ENCODE results near the gene DERL3. TPM values are rescaled to one million over a fixed set of nuclear protein-coding genes. Genes with fewer than 3 reads are reported as not detected.
A peak's percentile ranks its signal among the peaks of the same experiment; 100 is the strongest.

Gene DERL3
- total RNA-seq, 1 experiment from 2014 or later, result 12.5 TPM

DNA sequence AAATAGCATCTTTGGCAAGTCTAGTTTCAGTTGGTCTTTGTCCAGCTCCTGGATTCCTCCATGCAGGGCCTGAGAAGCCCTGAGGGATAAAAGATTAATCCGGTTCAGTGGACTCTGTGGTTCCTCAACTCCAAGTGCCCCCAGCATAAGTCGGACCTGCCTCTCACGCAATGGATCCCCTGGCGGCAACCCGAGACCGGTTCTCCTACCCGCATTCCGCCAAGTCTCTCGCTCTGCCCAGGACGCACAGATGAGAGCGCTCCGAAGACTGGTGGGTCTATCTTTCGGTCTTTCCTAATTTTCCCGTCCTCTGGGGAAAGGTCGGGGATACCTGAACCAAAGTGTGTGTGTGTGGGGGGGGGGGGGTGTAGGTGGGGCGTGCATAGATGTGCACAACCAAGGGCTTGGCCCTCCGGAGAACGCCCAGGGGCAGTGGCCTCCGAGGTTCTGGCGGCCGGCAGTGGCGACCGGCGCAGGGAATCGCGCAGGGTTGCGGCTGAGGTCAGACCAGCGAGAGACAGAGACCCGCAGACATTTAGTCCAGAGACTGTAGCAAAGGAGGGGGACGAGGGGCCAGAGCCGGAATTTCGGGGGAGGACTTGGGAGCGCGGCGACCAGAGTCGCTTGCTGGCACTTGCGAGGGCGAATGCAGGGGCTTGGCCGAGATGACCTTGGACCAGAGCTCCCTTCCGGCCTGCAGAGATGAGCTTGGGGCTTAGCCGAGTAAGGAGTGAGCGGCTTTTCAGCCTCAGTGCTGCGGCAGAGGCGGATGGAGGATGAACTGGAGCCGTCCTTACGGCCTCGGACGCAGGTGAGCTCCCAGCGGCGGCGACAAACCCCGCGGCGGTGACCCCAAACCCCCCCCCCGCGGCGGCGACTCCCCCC is 18.2 kb upstream of the DERL3 start (continued):
- TF ChIP-seq RORB (CRISPR knock-in tag; IDR thresholded peaks at IDR 0.05) (no peak), ETV6 (CRISPR knock-in tag; IDR thresholded peaks at IDR 0.05) (no peak), MYBL2 (CRISPR knock-in tag; IDR thresholded peaks at IDR 0.05) (no peak), SMAD3 (CRISPR knock-in tag; IDR thresholded peaks at IDR 0.05; ENCODE audit: borderline replicate concordance) (no peak)

- Mint-ChIP-seq H3K36me3 (no peaks in the 10 kb centered on the region), H3K4me1 (peaks cover 34% of the 10 kb centered on the region), H3K9me3 (no peaks in the 10 kb centered on the region), H3K27me3 (ENCODE audit: low read depth) (peaks cover 7% of the 10 kb centered on the region), H3K27ac (no peak overlapping the region), H3K4me3 (no peak overlapping the region)
- ChIA-PET POLR2A (interaction anchor here (0.5 to 2.9 kb wide), 6 partner anchors 8 to 92 kb away, joined by 3 to 14 read pairs (median 4); partner anchors contain the start of genes CHCHD10 and SLC2A11), CTCF (interaction anchor here (0.6 to 2.8 kb wide), 68 partner anchors 8 to 706 kb away, joined by 3 to 93 read pairs (median 5); partner anchors contain the start of genes C22orf15, CABIN1, CHCHD10 and DERL3)
- DNase-seq (ENCODE audit: low spot score) (no peak), ATAC-seq (no peak)
- TF ChIP-seq, protein P1, sequence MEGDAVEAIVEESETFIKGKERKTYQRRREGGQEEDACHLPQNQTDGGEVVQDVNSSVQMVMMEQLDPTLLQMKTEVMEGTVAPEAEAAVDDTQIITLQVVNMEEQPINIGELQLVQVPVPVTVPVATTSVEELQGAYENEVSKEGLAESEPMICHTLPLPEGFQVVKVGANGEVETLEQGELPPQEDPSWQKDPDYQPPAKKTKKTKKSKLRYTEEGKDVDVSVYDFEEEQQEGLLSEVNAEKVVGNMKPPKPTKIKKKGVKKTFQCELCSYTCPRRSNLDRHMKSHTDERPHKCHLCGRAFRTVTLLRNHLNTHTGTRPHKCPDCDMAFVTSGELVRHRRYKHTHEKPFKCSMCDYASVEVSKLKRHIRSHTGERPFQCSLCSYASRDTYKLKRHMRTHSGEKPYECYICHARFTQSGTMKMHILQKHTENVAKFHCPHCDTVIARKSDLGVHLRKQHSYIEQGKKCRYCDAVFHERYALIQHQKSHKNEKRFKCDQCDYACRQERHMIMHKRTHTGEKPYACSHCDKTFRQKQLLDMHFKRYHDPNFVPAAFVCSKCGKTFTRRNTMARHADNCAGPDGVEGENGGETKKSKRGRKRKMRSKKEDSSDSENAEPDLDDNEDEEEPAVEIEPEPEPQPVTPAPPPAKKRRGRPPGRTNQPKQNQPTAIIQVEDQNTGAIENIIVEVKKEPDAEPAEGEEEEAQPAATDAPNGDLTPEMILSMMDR (IDR thresholded peaks at IDR 0.05), result no peak
- TF ChIP-seq, protein P2, sequence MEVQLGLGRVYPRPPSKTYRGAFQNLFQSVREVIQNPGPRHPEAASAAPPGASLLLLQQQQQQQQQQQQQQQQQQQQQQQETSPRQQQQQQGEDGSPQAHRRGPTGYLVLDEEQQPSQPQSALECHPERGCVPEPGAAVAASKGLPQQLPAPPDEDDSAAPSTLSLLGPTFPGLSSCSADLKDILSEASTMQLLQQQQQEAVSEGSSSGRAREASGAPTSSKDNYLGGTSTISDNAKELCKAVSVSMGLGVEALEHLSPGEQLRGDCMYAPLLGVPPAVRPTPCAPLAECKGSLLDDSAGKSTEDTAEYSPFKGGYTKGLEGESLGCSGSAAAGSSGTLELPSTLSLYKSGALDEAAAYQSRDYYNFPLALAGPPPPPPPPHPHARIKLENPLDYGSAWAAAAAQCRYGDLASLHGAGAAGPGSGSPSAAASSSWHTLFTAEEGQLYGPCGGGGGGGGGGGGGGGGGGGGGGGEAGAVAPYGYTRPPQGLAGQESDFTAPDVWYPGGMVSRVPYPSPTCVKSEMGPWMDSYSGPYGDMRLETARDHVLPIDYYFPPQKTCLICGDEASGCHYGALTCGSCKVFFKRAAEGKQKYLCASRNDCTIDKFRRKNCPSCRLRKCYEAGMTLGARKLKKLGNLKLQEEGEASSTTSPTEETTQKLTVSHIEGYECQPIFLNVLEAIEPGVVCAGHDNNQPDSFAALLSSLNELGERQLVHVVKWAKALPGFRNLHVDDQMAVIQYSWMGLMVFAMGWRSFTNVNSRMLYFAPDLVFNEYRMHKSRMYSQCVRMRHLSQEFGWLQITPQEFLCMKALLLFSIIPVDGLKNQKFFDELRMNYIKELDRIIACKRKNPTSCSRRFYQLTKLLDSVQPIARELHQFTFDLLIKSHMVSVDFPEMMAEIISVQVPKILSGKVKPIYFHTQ (CRISPR knock-in tag; IDR thresholded peaks at IDR 0.05), result no peak
- no peak for TF ChIP-seq SMAD3 (CRISPR knock-in tag; IDR thresholded peaks at IDR 0.05; ENCODE audit: borderline replicate concordance)
- TF ChIP-seq ZNF396 (CRISPR knock-in tag; IDR thresholded peaks at IDR 0.05; ENCODE audit: borderline replicate concordance), result no peak
- TF ChIP-seq, protein P3, sequence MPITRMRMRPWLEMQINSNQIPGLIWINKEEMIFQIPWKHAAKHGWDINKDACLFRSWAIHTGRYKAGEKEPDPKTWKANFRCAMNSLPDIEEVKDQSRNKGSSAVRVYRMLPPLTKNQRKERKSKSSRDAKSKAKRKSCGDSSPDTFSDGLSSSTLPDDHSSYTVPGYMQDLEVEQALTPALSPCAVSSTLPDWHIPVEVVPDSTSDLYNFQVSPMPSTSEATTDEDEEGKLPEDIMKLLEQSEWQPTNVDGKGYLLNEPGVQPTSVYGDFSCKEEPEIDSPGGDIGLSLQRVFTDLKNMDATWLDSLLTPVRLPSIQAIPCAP (CRISPR knock-in tag; IDR thresholded peaks at IDR 0.05), result no peak
These were observed 11.4 kb upstream of the DERL3 start for GRCh38 chr22:23850136-23850611.

- Mint-ChIP-seq H3K27me3 (ENCODE audit: low read depth) (peaks cover 7% of the 10 kb centered on the region), H3K4me1 (peaks cover 37% of the 10 kb centered on the region), H3K36me3 (no peaks in the 10 kb centered on the region), H3K4me3 (no peak overlapping the region), H3K9me3 (no peaks in the 10 kb centered on the region), H3K27ac (no peak overlapping the region)
- ATAC-seq (peak; percentile 84), DNase-seq (ENCODE audit: low spot score) (peak; percentile 97)
- ChIA-PET POLR2A (interaction anchor here (0.5 to 2.9 kb wide), 6 partner anchors 9 to 91 kb away, joined by 3 to 14 read pairs (median 4); partner anchors contain the start of genes CHCHD10 and SLC2A11), CTCF (interaction anchor here (0.6 to 2.8 kb wide), 71 partner anchors 9 to 705 kb away, joined by 3 to 93 read pairs (median 4); partner anchors contain the start of genes C22orf15, CABIN1, CHCHD10 and DERL3)
- TF ChIP-seq, protein P1 (IDR thresholded peaks at IDR 0.05), result peak; percentile 92
- TF ChIP-seq, protein P4, sequence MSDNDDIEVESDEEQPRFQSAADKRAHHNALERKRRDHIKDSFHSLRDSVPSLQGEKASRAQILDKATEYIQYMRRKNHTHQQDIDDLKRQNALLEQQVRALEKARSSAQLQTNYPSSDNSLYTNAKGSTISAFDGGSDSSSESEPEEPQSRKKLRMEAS (CRISPR knock-in tag; IDR thresholded peaks at IDR 0.05), result peak; percentile 58
- TF ChIP-seq ZNF121 (CRISPR knock-in tag; IDR thresholded peaks at IDR 0.05), result peak; percentile 40; the same call in 1 of the 2 replicates
- TF ChIP-seq FOXP1 (CRISPR knock-in tag; IDR thresholded peaks at IDR 0.05; ENCODE audit: borderline replicate concordance), result peak; percentile 75; the same call in 1 of the 2 replicates
- TF ChIP-seq MXD4 (CRISPR knock-in tag; IDR thresholded peaks at IDR 0.05; ENCODE audit: borderline replicate concordance), result no peak
- no peak for TF ChIP-seq TEAD1 (CRISPR knock-in tag; IDR thresholded peaks at IDR 0.05)
- TF ChIP-seq HMGXB4 (CRISPR knock-in tag; IDR thresholded peaks at IDR 0.05), result peak; percentile 64; the same call in 1 of the 2 replicates
These were observed 10.5 kb upstream of the DERL3 start for GRCh38 chr22:23849009-23850006.

All from WTC11 (cell line).